Measurements from ENCODE around the gene MDM2. TPM values are rescaled to one million over a fixed set of nuclear protein-coding genes. Genes with fewer than 3 reads are reported as not detected.
A peak's percentile ranks its signal among the peaks of the same experiment; 100 is the strongest.

The MDM2 gene
- total and polyA plus RNA-seq, 9 of the 15 experiments (the other 6 are each of a cell fraction or from before 2014, with no cell fraction given): 13.6 to 100 (median 49.0) TPM

- TF ChIP-seq MIER1 (IDR thresholded peaks at IDR 0.05; ENCODE audit: low read depth): no peak
- TF ChIP-seq ETS1 (conservative IDR thresholded peaks at IDR 0.05; ENCODE audit: control insufficient read depth, low read depth, low read length): peak; percentile 58; the same call in 1 of the 2 replicates
- no peak for TF ChIP-seq ZBTB49 (CRISPR knock-in tag; IDR thresholded peaks at IDR 0.05; ENCODE audit: borderline replicate concordance)
- 0 out of 2 replicates have a peak, but pooled peaks have one; percentile 24 for TF ChIP-seq ZBTB40 (IDR thresholded peaks at IDR 0.05)
- TF ChIP-seq ZBTB40 (CRISPR knock-in tag; IDR thresholded peaks at IDR 0.05): no peak
- TF ChIP-seq ILF3 (IDR thresholded peaks at IDR 0.05; ENCODE audit: borderline replicate concordance): no peak
- TF ChIP-seq CSDE1 (IDR thresholded peaks at IDR 0.05): no peak
- no peak for TF ChIP-seq ZNF518B (CRISPR knock-in tag; IDR thresholded peaks at IDR 0.05)
- TF ChIP-seq L3MBTL2 (IDR thresholded peaks at IDR 0.05): no peak; the same call in none of the 2 replicates
- TF ChIP-seq ZFP36 (IDR thresholded peaks at IDR 0.05; ENCODE audit: low read depth, low read length, partially characterized antibody): no peak
Observed at GRCh38 chr12:68808388-68809189, 612 bp downstream of the MDM2 start (continued).

All from K562 (cell line).